HEK293T (cell line): ENCODE results near the gene ZNF324.
"Not testable (repeated sequence)": the region's sequence is repeated elsewhere in the genome, so short reads cannot be mapped to it uniquely, and the experiment has no call there.

ENCODE experiments used
- CTCF ChIA-PET: fragments of 350-600 bp; formaldehyde crosslinking; extraction: SDS; loops from one replicate; lab custom pipeline; 2021; ENCODE audit warnings: antibody characterized with exemption, inconsistent platforms; lab: Yijun Ruan, JAX
- POLR2A ChIA-PET: fragments of 350-600 bp; formaldehyde crosslinking; extraction: SDS; loops from one replicate; lab custom pipeline; 2020; ENCODE audit warnings: antibody characterized with exemption, inconsistent platforms; lab: Yijun Ruan, JAX
- DNase-seq: peaks from one replicate; pipeline ENCODE4 v3.0.0; 2012; ENCODE audit warnings: mixed read lengths; ENCODE audit errors: extremely low spot score
- ARNT ChIP-seq: fragments of 450-650 bp; IDR thresholded peaks from 2 replicates; pipeline ENCODE4 v1.6.1; 2017; ENCODE audit warnings: mild to moderate bottlenecking
- BHLHE40 ChIP-seq: fragments of 450-650 bp; IDR thresholded peaks from 2 replicates; pipeline ENCODE4 v1.6.1; 2016; ENCODE audit warnings: mild to moderate bottlenecking, moderate library complexity, borderline replicate concordance
- CTBP1 ChIP-seq: fragments of 450-650 bp; IDR thresholded peaks from 2 replicates; pipeline ENCODE4 v1.6.1; 2016; ENCODE audit warnings: borderline replicate concordance
- ELF4 ChIP-seq: fragments of 450-650 bp; IDR thresholded peaks from 2 replicates; pipeline ENCODE4 v1.6.1; 2017; ENCODE audit warnings: antibody characterized with exemption
- FOXA1 ChIP-seq: fragments of 450-650 bp; IDR thresholded peaks from 2 replicates; pipeline ENCODE4 v1.6.1; 2016; ENCODE audit warnings: mild to moderate bottlenecking
- FOXK2 ChIP-seq: fragments of 450-650 bp; IDR thresholded peaks from 2 replicates; pipeline ENCODE4 v1.6.1; 2016; ENCODE audit warnings: mild to moderate bottlenecking
- FOXM1 ChIP-seq: fragments of 450-650 bp; IDR thresholded peaks from 2 replicates; pipeline ENCODE4 v1.6.1; 2017; ENCODE audit warnings: mild to moderate bottlenecking, borderline replicate concordance
- HDGF ChIP-seq: fragments of 450-650 bp; IDR thresholded peaks from 2 replicates; pipeline ENCODE4 v1.6.1; 2017; ENCODE audit warnings: antibody characterized with exemption, borderline replicate concordance
- L3MBTL2 ChIP-seq: fragments of 450-650 bp; conservative IDR thresholded peaks from 2 replicates; pipeline ENCODE4 v1.6.1; 2016; ENCODE audit warnings: mild to moderate bottlenecking
- LEF1 ChIP-seq: fragments of 450-650 bp; IDR thresholded peaks from 2 replicates; pipeline ENCODE4 v1.6.1; 2017; ENCODE audit warnings: mild to moderate bottlenecking, borderline replicate concordance
- NFRKB ChIP-seq: fragments of 450-650 bp; IDR thresholded peaks from 2 replicates; pipeline ENCODE4 v1.6.1; 2016; ENCODE audit warnings: mild to moderate bottlenecking, moderate library complexity
- PKNOX1 ChIP-seq: fragments of 450-650 bp; IDR thresholded peaks from 2 replicates; pipeline ENCODE4 v1.6.1; 2016
- SP1 ChIP-seq: fragments of 450-650 bp; IDR thresholded peaks from 2 replicates; pipeline ENCODE4 v1.6.1; 2017
- SUZ12 ChIP-seq: fragments of 450-650 bp; IDR thresholded peaks from 2 replicates; pipeline ENCODE4 v1.6.1; 2016; ENCODE audit warnings: mild to moderate bottlenecking
- TARDBP ChIP-seq: fragments of 450-650 bp; IDR thresholded peaks from 2 replicates; pipeline ENCODE4 v1.6.1; 2016
- ZNF384 ChIP-seq: fragments of 450-650 bp; IDR thresholded peaks from 2 replicates; pipeline ENCODE4 v1.6.1; 2016

ZNF324 gene

GRCh38 chr19:58455306-58455705, 11.6 kb upstream of the ZNF324 start:
- CTCF ChIA-PET = no interaction called here

GRCh38 chr19:58456111-58456510, 10.8 kb upstream of the ZNF324 start:
- TF ChIP-seq CTBP1 (no peak), PKNOX1 (no peak), LEF1 (no peak), TARDBP (no peak), NFRKB (no peak), SP1 (no peak), ARNT (no peak)
- no peak for DNase-seq
- ChIA-PET CTCF (no interaction called here), POLR2A (no interaction called here)

More at GRCh38 chr19:58455306-58455705, 11.6 kb upstream of the ZNF324 start:
- POLR2A ChIA-PET = no interaction called here
- TF ChIP-seq BHLHE40 (no peak), L3MBTL2 (no peak), CTBP1 (no peak), ZNF384 (no peak), FOXM1 (no peak)
- DNase-seq = no peak

- POLR2A ChIA-PET = interaction anchor here (0.9 to 1.2 kb wide), 2 partner anchors 9 to 51 kb away, joined by 3 read pairs; partner anchors contain the start of genes ZNF324B and ZNF584
- DNase-seq = no peak
- CTCF ChIA-PET = no interaction called here
- TF ChIP-seq CTBP1 = no peak
- TF ChIP-seq NFRKB = no peak
Observed at GRCh38 chr19:58460039-58460438, 6.8 kb upstream of the ZNF324 start.

- TF ChIP-seq TARDBP (no peak), CTBP1 (no peak), ARNT (no peak), NFRKB (no peak), ZNF384 (no peak), PKNOX1 (no peak), FOXM1 (no peak), L3MBTL2 (no peak; the same call in 1 of the 2 replicates), SP1 (no peak)
- POLR2A ChIA-PET = interaction anchor here (0.7 to 1.7 kb wide), 5 partner anchors 10 to 95 kb away, joined by 3 to 4 read pairs (median 4); partner anchors contain the start of genes ZBTB45, ZNF324B and ZNF446
- CTCF ChIA-PET = no interaction called here
- DNase-seq = no peak
Observed at GRCh38 chr19:58466089-58466759, 656 bp upstream of the ZNF324 start.

GRCh38 chr19:58468216-58468839, 1.4 kb downstream of the ZNF324 start:
- ChIA-PET POLR2A (no interaction called here), CTCF (no interaction called here)
- TF ChIP-seq ZNF384 (no peak), SP1 (no peak), HDGF (no peak), TARDBP (no peak), ARNT (no peak), BHLHE40 (no peak), SUZ12 (no peak), L3MBTL2 (no peak), LEF1 (no peak), CTBP1 (no peak), FOXM1 (no peak)
- DNase-seq = no peak

GRCh38 chr19:58469241-58470013, 2.5 kb downstream of the ZNF324 start:
- TF ChIP-seq NFRKB (no peak), FOXA1 (no peak), FOXK2 (no peak), ZNF384 (no peak), FOXM1 (no peak), TARDBP (no peak), SP1 (no peak), CTBP1 (no peak), LEF1 (no peak), ELF4 (no peak), L3MBTL2 (no peak), PKNOX1 (no peak)
- no peak for DNase-seq
- ChIA-PET CTCF (no interaction called here), POLR2A (no interaction called here)

GRCh38 chr19:58470837-58471543, 4.1 kb downstream of the ZNF324 start:
- POLR2A ChIA-PET, DNase-seq, CTCF ChIA-PET: not testable (repeated sequence)
